GM21825 (cell line): ENCODE data around the gene TMEM88.
"Not testable (repeated sequence)": the region's sequence is repeated elsewhere in the genome, so short reads cannot be mapped to it uniquely, and the experiment has no call there.

Source experiments
- ATAC-seq: cut with Tn5 transposase; IDR thresholded peaks from one replicate; pipeline ENCODE4 v1.9.1; 2021; ENCODE audit warnings: mild to moderate bottlenecking, moderate library complexity; ENCODE audit not compliant: unreplicated experiment

The TMEM88 gene

GRCh38 chr17:7855660-7856010 is 769 bp downstream of the TMEM88 start:
- no peak for ATAC-seq

- ATAC-seq, result no peak
Measured at GRCh38 chr17:7856011-7856810, 1.3 kb downstream of the TMEM88 start.

GRCh38 chr17:7856811-7857712 is 2.2 kb downstream of the TMEM88 start, which contains the start of gene NAA38:
Gene NAA38 (minus strand): TSS chr17:7857559. CDS start chr17:7857463, 96 bp downstream.
- peak; percentile 65 for ATAC-seq

GRCh38 chr17:7857713-7858521 is 3.1 kb downstream of the TMEM88 start, which contains the start of gene CYB5D1:
Gene CYB5D1 (plus strand): TSS chr17:7858003. CDS start chr17:7858135, 132 bp downstream.
- peak; percentile 36 for ATAC-seq

GRCh38 chr17:7858522-7858810 is 3.6 kb downstream of the TMEM88 start:
- ATAC-seq, result no peak

- ATAC-seq, result no peak
Measured at GRCh38 chr17:7859028-7859427, 4.2 kb downstream of the TMEM88 start.

- no peak for ATAC-seq
Measured at GRCh38 chr17:7862692-7863437, 8.0 kb downstream of the TMEM88 start.

GRCh38 chr17:7864384-7864783 is 9.5 kb downstream of the TMEM88 start:
- not testable (repeated sequence) for ATAC-seq

- ATAC-seq, result no peak
Measured at GRCh38 chr17:7864995-7865650, 10.3 kb downstream of the TMEM88 start.

- no peak for ATAC-seq
Measured at GRCh38 chr17:7867881-7868329, 13.0 kb downstream of the TMEM88 start.

- ATAC-seq, result no peak
Measured at GRCh38 chr17:7873051-7873450, 18.2 kb downstream of the TMEM88 start.

GRCh38 chr17:7875804-7876370 is 21.0 kb downstream of the TMEM88 start:
- ATAC-seq, result no peak

- ATAC-seq, result no peak
Measured at GRCh38 chr17:7878234-7878633, 23.4 kb downstream of the TMEM88 start.

- ATAC-seq, result no peak
Measured at GRCh38 chr17:7880076-7880868, 25.4 kb downstream of the TMEM88 start.

GRCh38 chr17:7881276-7882054 is 26.6 kb downstream of the TMEM88 start:
- ATAC-seq, result no peak

- ATAC-seq, result no peak
Measured at GRCh38 chr17:7882068-7882467, 27.2 kb downstream of the TMEM88 start.

GRCh38 chr17:7882629-7883028 is 27.8 kb downstream of the TMEM88 start:
- ATAC-seq, result no peak
